MM.1S (cell line): ENCODE data around the gene VEPH1.

ENCODE experiments used
- CTCF ChIP-seq: fragments of 300-600 bp; sonication (generic); IDR thresholded peaks from 2 replicates; pipeline ENCODE4 v1.5.1; 2016; ENCODE audit warnings: antibody characterized with exemption, low read length, mixed read lengths
- EZH2 ChIP-seq: fragments of 300-600 bp; sonication (generic); optimal IDR thresholded peaks from 2 replicates; pipeline ENCODE3; 2017; ENCODE audit warnings: low read depth, mild to moderate bottlenecking, antibody characterized with exemption, low read length, mixed read lengths
- EZH2phosphoT487 ChIP-seq: fragments of 300-600 bp; sonication (generic); IDR thresholded peaks from 2 replicates; pipeline ENCODE4 v1.6.1; 2018; ENCODE audit warnings: antibody characterized with exemption, low read length

GRCh38 chr3:157356541-157356940, 146.7 kb downstream of the VEPH1 start:
- TF ChIP-seq CTCF (no peak), EZH2phosphoT487 (no peak), EZH2 (no peak)
